Measurements from ENCODE around the gene AMN. TPM values are rescaled to one million over a fixed set of nuclear protein-coding genes. Genes with fewer than 3 reads are reported as not detected.

The AMN gene
- polyA plus RNA-seq, 1 donor from 2014 or later: 0.15 TPM

DNA sequence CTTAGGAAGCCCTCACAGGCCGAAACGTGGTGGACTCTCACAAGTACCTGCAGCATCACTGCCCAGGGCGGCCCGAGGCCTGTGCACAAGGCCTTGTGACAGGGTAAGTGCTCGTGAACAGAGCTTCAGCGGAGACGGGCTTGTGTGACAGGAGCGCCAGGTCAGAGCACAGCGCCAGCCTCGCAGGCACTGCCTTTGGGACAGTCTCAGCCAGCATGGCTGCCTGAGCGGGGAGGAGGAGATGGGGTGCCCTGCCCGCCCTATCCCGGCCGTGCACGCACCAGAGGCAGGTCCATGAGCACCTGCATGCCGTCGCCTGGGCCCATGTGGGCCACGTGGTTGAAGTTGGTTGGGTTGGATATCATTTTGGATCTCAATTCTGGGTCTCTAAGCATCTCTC, 16.9 kb downstream of the AMN start:
- no peaks in the 10 kb centered on the region for H4K20me1 ChIP-seq (ENCODE audit: insufficient read depth)
- no peak overlapping the region for H2AFZ ChIP-seq (ENCODE audit: low read depth, low read length)
- no peak overlapping the region for H3K4me3 ChIP-seq (ENCODE audit: low read length)
- no peak overlapping the region for H3K4me2 ChIP-seq (ENCODE audit: low read length)
- H3K27ac ChIP-seq (ENCODE audit: low read length): no peak overlapping the region
- TF ChIP-seq RAD21 (conservative IDR thresholded peaks at IDR 0.05) (no peak), MXI1 (conservative IDR thresholded peaks at IDR 0.05; ENCODE audit: poor library complexity, severe bottlenecking) (no peak), CTCF (IDR thresholded peaks at IDR 0.05; ENCODE audit: poor library complexity, severe bottlenecking) (no peak), POLR2AphosphoS5 (IDR thresholded peaks at IDR 0.05) (no peak), REST (IDR thresholded peaks at IDR 0.05; ENCODE audit: borderline replicate concordance) (no peak), EP300 (conservative IDR thresholded peaks at IDR 0.05; ENCODE audit: poor library complexity, severe bottlenecking) (no peak), TAF1 (IDR thresholded peaks at IDR 0.05; ENCODE audit: low read depth) (no peak), EZH2 (IDR thresholded peaks at IDR 0.05; ENCODE audit: borderline replicate concordance, insufficient read depth, low read length, poor library complexity, severe bottlenecking) (no peak), SMC3 (conservative IDR thresholded peaks at IDR 0.05; ENCODE audit: poor library complexity) (no peak)
- H3K9ac ChIP-seq (ENCODE audit: low read length): no peak overlapping the region
- H3K36me3 ChIP-seq (ENCODE audit: insufficient read depth, low read length): no peaks in the 10 kb centered on the region
- H3F3A ChIP-seq (ENCODE audit: insufficient read depth, low read length, poor library complexity, severe bottlenecking): no peaks in the 10 kb centered on the region
- H3K27me3 ChIP-seq (ENCODE audit: insufficient read depth, low read depth, low read length): no peaks in the 10 kb centered on the region
- no peaks in the 10 kb centered on the region for H3K9me3 ChIP-seq (ENCODE audit: low read length)
- no peaks in the 10 kb centered on the region for H3K9me2 ChIP-seq (ENCODE audit: insufficient read depth, low read length)
- H3K79me2 ChIP-seq (replicated peaks; ENCODE audit: insufficient read depth, low read length): no peaks in the 10 kb centered on the region

GRCh38 chr14:102939820-102940561, 17.5 kb downstream of the AMN start:
- Histone ChIP-seq H3K27me3 (ENCODE audit: insufficient read depth, low read depth, low read length) (no peaks in the 10 kb centered on the region), H3K27ac (ENCODE audit: low read length) (no peak overlapping the region), H3K9me2 (ENCODE audit: insufficient read depth, low read length) (no peaks in the 10 kb centered on the region), H3K9ac (ENCODE audit: low read length) (no peak overlapping the region), H3K36me3 (ENCODE audit: insufficient read depth, low read length) (no peaks in the 10 kb centered on the region), H3K4me2 (ENCODE audit: low read length) (no peak overlapping the region), H3K79me2 (replicated peaks; ENCODE audit: insufficient read depth, low read length) (no peaks in the 10 kb centered on the region), H4K20me1 (ENCODE audit: insufficient read depth) (no peaks in the 10 kb centered on the region), H3K4me3 (ENCODE audit: low read length) (no peak overlapping the region), H2AFZ (ENCODE audit: low read depth, low read length) (no peak overlapping the region), H3K9me3 (ENCODE audit: low read length) (no peaks in the 10 kb centered on the region), H3F3A (ENCODE audit: insufficient read depth, low read length, poor library complexity, severe bottlenecking) (no peaks in the 10 kb centered on the region)
- TF ChIP-seq MXI1 (conservative IDR thresholded peaks at IDR 0.05; ENCODE audit: poor library complexity, severe bottlenecking) (no peak), EP300 (conservative IDR thresholded peaks at IDR 0.05; ENCODE audit: poor library complexity, severe bottlenecking) (no peak), TAF1 (IDR thresholded peaks at IDR 0.05; ENCODE audit: low read depth) (no peak), REST (IDR thresholded peaks at IDR 0.05; ENCODE audit: borderline replicate concordance) (no peak)
